HepG2 (cell line): ENCODE data around the gene PTGR1. TPM values are rescaled to one million over a fixed set of nuclear protein-coding genes. Genes with fewer than 3 reads are reported as not detected.

Experiments
- ATF7 ChIP-seq, 2 experiments: fragments of 450-650 bp in 1 of 2; sonication (generic) in 1 of 2; formaldehyde crosslinking in 1 of 2; IDR thresholded peaks; 2 replicates each; pipeline versions ENCODE4 v1.4.0 to v1.6.1; 2016 to 2020; ENCODE audit warnings: antibody characterized with exemption in 1 of 2, mild to moderate bottlenecking in 1 of 2, missing genetic modification reagents in 1 of 2
- IRX3 ChIP-seq: sonication (generic); formaldehyde crosslinking; IDR thresholded peaks from 2 replicates; pipeline ENCODE4 v1.8.1; 2023; ENCODE audit warnings: mild to moderate bottlenecking, low read depth, missing genetic modification reagents, borderline replicate concordance
- POLR2G ChIP-seq: fragments of 200-400 bp; formaldehyde crosslinking; IDR thresholded peaks from 2 replicates; pipeline ENCODE4 v1.6.1; 2018; ENCODE audit warnings: mild to moderate bottlenecking, low read depth, low read length, moderate library complexity
- RORA ChIP-seq: sonication (generic); formaldehyde crosslinking; IDR thresholded peaks from 2 replicates; pipeline ENCODE4 v1.5.0; 2020; ENCODE audit warnings: mild to moderate bottlenecking, missing genetic modification reagents, moderate library complexity
- SIX1 ChIP-seq: sonication (generic); formaldehyde crosslinking; IDR thresholded peaks from 2 replicates; pipeline ENCODE4 v1.4.0; 2020; ENCODE audit warnings: missing genetic modification reagents, borderline replicate concordance
- SMC3 ChIP-seq: IDR thresholded peaks from 2 replicates; pipeline ENCODE4 v1.6.1; 2011; ENCODE audit warnings: low read length, improper control_type of control experiment
- TMF1 ChIP-seq: sonication (generic); formaldehyde crosslinking; IDR thresholded peaks from 2 replicates; pipeline ENCODE4 v1.8.1; 2022; ENCODE audit warnings: low read depth, missing genetic modification reagents
- YEATS2 ChIP-seq: sonication (generic); formaldehyde crosslinking; IDR thresholded peaks from 2 replicates; pipeline ENCODE4 v1.4.0; 2020; ENCODE audit warnings: missing genetic modification reagents, borderline replicate concordance
- ZBTB42 ChIP-seq: sonication (generic); formaldehyde crosslinking; IDR thresholded peaks from 2 replicates; pipeline ENCODE4 v1.5.0; 2020; ENCODE audit warnings: mild to moderate bottlenecking, missing genetic modification reagents
- ZNF451 ChIP-seq: sonication (generic); formaldehyde crosslinking; IDR thresholded peaks from 2 replicates; pipeline ENCODE4 v1.5.0; 2020; ENCODE audit warnings: mild to moderate bottlenecking, missing genetic modification reagents
- ZNF749 ChIP-seq: sonication (generic); formaldehyde crosslinking; IDR thresholded peaks from 2 replicates; pipeline ENCODE4 v1.8.0; 2022; ENCODE audit warnings: mild to moderate bottlenecking, missing genetic modification reagents, moderate library complexity, borderline replicate concordance
- polyA plus RNA-seq, 8 experiments: library from polyadenylated mRNA; depleted of rRNA in 3 of 8; stranded (reverse) in 7 of 8; unstranded in 1 of 8; fragments of >200 nt; fragmentation: Illumina TruSeq in 4 of 8; extraction: Trizol in 4 of 8; gene quantifications; 2 replicates each; pipeline versions ENCODE4 v1.2.1 to v1.2.3, GENCODE V29; 2011 to 2016; ENCODE audit warnings: low read depth in 4 of 8, missing spikeins in 1 of 8, mixed read lengths in 1 of 8; ENCODE audit not compliant: insufficient read depth in 1 of 8
- total RNA-seq, 5 experiments: library from RNA; depleted of rRNA; stranded (reverse); fragments of >200 nt; fragmentation: Illumina TruSeq; extraction: Trizol; gene quantifications; 2 replicates each; pipeline ENCODE4 v1.2.3, GENCODE V29; 2016; ENCODE audit warnings: low read depth in 1 of 5
- TF ChIP-seq, protein P1 (sequence below): sonication (generic); formaldehyde crosslinking; IDR thresholded peaks from 2 replicates; pipeline ENCODE4 v1.8.0; 2022; ENCODE audit warnings: missing genetic modification reagents, mild to moderate bottlenecking, borderline replicate concordance
- TF ChIP-seq, protein P2 (sequence below): sonication (generic); formaldehyde crosslinking; IDR thresholded peaks from 2 replicates; pipeline ENCODE4 v1.5.1; 2020; ENCODE audit warnings: missing genetic modification reagents, mild to moderate bottlenecking, borderline replicate concordance
- TF ChIP-seq, protein P3 (sequence below): sonication (generic); formaldehyde crosslinking; IDR thresholded peaks from 2 replicates; pipeline ENCODE4 v1.8.1; 2022; ENCODE audit warnings: mild to moderate bottlenecking, missing genetic modification reagents
- TF ChIP-seq, protein P4 (sequence below): sonication (generic); formaldehyde crosslinking; IDR thresholded peaks from 2 replicates; pipeline ENCODE4 v1.5.0; 2020; ENCODE audit warnings: missing genetic modification reagents, mild to moderate bottlenecking, borderline replicate concordance

The PTGR1 gene
- total and polyA plus RNA-seq, 2 of the 13 experiments (the other 11 are each of a cell fraction or from before 2014, with no cell fraction given) = 6.0 to 15.8 TPM

DNA sequence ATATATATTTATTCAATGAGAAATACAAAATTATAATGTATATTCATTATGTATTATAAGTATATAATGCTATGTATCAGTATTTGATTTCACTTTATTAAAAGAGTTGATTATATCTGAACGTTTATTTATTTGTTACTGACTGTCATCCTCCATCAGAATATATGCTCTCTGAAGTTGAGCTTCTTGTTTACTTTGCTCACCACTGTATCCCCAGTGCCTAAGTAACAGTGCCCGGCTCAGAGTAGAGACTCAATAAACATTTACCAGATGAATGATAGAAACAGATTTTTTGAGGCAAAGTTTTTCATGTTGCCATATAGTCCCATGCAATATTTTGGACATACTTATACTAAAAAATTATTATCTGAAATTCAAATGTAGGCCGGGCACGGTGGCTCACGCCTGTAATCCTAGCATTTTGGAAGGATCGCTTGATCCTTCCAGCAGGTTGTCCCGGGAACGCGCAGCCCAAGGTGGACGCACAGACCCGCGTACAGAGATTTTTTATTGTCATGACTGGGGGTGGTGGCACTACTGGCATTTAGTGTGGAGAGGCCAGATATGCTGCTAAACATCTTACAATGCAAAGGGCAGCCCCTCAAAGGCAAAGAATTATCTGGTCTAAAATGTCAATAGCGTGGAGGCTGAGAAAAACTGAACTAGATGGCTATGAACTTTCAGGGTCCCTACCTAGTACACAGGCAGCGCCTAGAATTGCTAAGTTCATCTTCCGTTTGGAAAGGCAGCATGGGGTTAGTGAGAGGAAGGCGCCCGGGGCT is 30.9 kb upstream of the PTGR1 start (continued):
- TF ChIP-seq TMF1 (CRISPR knock-in tag) = peak; percentile 4; the same call in 1 of the 2 replicates
- TF ChIP-seq RORA (CRISPR knock-in tag) = no peak
- no peak for TF ChIP-seq SMC3
- no peak for TF ChIP-seq ZNF451 (CRISPR knock-in tag)
- TF ChIP-seq YEATS2 (CRISPR knock-in tag) = no peak
- no peak for TF ChIP-seq ZBTB42
- TF ChIP-seq, protein P1, sequence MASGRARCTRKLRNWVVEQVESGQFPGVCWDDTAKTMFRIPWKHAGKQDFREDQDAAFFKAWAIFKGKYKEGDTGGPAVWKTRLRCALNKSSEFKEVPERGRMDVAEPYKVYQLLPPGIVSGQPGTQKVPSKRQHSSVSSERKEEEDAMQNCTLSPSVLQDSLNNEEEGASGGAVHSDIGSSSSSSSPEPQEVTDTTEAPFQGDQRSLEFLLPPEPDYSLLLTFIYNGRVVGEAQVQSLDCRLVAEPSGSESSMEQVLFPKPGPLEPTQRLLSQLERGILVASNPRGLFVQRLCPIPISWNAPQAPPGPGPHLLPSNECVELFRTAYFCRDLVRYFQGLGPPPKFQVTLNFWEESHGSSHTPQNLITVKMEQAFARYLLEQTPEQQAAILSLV (CRISPR knock-in tag) = no peak
- TF ChIP-seq ATF7 (IDR thresholded peaks at IDR 0.05) = no peak
- TF ChIP-seq ATF7 (CRISPR knock-in tag; IDR thresholded peaks at IDR 0.05) = no peak
- no peak for TF ChIP-seq IRX3 (CRISPR knock-in tag)
- TF ChIP-seq, protein P2, sequence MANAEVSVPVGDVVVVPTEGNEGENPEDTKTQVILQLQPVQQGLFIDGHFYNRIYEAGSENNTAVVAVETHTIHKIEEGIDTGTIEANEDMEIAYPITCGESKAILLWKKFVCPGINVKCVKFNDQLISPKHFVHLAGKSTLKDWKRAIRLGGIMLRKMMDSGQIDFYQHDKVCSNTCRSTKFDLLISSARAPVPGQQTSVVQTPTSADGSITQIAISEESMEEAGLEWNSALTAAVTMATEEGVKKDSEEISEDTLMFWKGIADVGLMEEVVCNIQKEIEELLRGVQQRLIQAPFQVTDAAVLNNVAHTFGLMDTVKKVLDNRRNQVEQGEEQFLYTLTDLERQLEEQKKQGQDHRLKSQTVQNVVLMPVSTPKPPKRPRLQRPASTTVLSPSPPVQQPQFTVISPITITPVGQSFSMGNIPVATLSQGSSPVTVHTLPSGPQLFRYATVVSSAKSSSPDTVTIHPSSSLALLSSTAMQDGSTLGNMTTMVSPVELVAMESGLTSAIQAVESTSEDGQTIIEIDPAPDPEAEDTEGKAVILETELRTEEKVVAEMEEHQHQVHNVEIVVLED (CRISPR knock-in tag) = no peak
- TF ChIP-seq SIX1 (CRISPR knock-in tag) = no peak
- TF ChIP-seq, protein P3, sequence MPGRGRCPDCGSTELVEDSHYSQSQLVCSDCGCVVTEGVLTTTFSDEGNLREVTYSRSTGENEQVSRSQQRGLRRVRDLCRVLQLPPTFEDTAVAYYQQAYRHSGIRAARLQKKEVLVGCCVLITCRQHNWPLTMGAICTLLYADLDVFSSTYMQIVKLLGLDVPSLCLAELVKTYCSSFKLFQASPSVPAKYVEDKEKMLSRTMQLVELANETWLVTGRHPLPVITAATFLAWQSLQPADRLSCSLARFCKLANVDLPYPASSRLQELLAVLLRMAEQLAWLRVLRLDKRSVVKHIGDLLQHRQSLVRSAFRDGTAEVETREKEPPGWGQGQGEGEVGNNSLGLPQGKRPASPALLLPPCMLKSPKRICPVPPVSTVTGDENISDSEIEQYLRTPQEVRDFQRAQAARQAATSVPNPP = 0 out of 2 replicates have a peak, but pooled peaks have one; percentile 31
- TF ChIP-seq ZNF749 (CRISPR knock-in tag) = 0 out of 2 replicates have a peak, but pooled peaks have one; percentile 5
- TF ChIP-seq, protein P4, sequence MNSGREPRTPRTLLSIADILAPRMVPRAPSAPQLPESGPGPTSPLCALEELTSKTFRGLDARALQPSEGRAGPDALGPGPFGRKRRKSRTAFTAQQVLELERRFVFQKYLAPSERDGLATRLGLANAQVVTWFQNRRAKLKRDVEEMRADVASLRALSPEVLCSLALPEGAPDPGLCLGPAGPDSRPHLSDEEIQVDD (CRISPR knock-in tag) = no peak
- TF ChIP-seq POLR2G = no peak
